SK-N-SH (cell line): Measurements from ENCODE around the gene KLHL33. TPM values are rescaled to one million over a fixed set of nuclear protein-coding genes. Genes with fewer than 3 reads are reported as not detected.
A peak's percentile ranks its signal among the peaks of the same experiment; 100 is the strongest.

Source experiments
- CTCF ChIA-PET: fragments of 300-600, 350-600 bp; formaldehyde crosslinking; extraction: SDS; loops from one replicate; lab custom pipeline; 2021; lab: Yijun Ruan, JAX
- POLR2A ChIA-PET: fragments of 350-600 bp; sonication (Branson Sonifier 250); formaldehyde crosslinking; extraction: SDS; loops from one replicate; lab custom pipeline; 2020; ENCODE audit warnings: antibody characterized with exemption, inconsistent platforms; lab: Yijun Ruan, JAX
- DNase-seq: peaks from one replicate; pipeline ENCODE4 v3.0.0; 2012
- H2AFZ ChIP-seq: fragments of 200-600 bp; sonication (generic); 2 replicates; pipeline ENCODE4 v1.8.1; 2016; ENCODE audit warnings: antibody characterized with exemption, mild to moderate bottlenecking, low read depth
- H3F3A ChIP-seq: fragments of 200-600 bp; sonication (generic); replicated peaks from 2 replicates; pipeline ENCODE3; 2016; ENCODE audit warnings: antibody characterized with exemption, mild to moderate bottlenecking; ENCODE audit not compliant: insufficient read depth
- H3K27ac ChIP-seq, 2 experiments: fragments of 200-500 bp in 1 of 2; fragments of 200-600 bp in 1 of 2; sonication (Bioruptor generic) in 1 of 2; sonication (generic), shearing (Covaris generic) in 1 of 2; 2 replicates each; pipeline versions ENCODE4 v1.5.1 to v1.6.1; 2014 to 2016; ENCODE audit warnings: low read depth in 2 of 2, inconsistent platforms in 1 of 2, low read length in 1 of 2, mild to moderate bottlenecking in 1 of 2, mixed read lengths in 1 of 2
- H3K27me3 ChIP-seq: fragments of 200-600 bp; sonication (generic), shearing (Covaris generic); 2 replicates; pipeline ENCODE4 v1.6.1; 2016; ENCODE audit warnings: mixed run types; ENCODE audit not compliant: insufficient read depth
- H3K36me3 ChIP-seq, 2 experiments: fragments of 200-500 bp in 1 of 2; fragments of 200-600 bp in 1 of 2; sonication (Bioruptor generic) in 1 of 2; sonication (generic) in 1 of 2; replicated peaks in 1 of 2; 2 replicates each; pipeline versions ENCODE3 to v1.5.1; 2014 to 2016; ENCODE audit warnings: low read length in 1 of 2, mild to moderate bottlenecking in 1 of 2; ENCODE audit not compliant: insufficient read depth in 2 of 2, control insufficient read depth in 1 of 2
- H3K4me1 ChIP-seq, 2 experiments: fragments of 200-500 bp in 1 of 2; fragments of 200-600 bp in 1 of 2; sonication (Bioruptor generic) in 1 of 2; sonication (generic), shearing (Covaris generic) in 1 of 2; 2 replicates each; pipeline versions ENCODE4 v1.5.1 to v1.6.1; 2014 to 2016; ENCODE audit warnings: low read depth in 1 of 2, low read length in 1 of 2, mixed run types in 1 of 2; ENCODE audit not compliant: insufficient read depth in 2 of 2, control insufficient read depth in 1 of 2
- H3K4me2 ChIP-seq: fragments of 200-600 bp; sonication (generic), shearing (Covaris generic); 2 replicates; pipeline ENCODE4 v1.6.1; 2017; ENCODE audit warnings: mixed run types
- H3K4me3 ChIP-seq, 2 experiments: fragments of 200-500 bp in 1 of 2; fragments of 200-600 bp in 1 of 2; sonication (Bioruptor generic) in 1 of 2; sonication (generic), shearing (Covaris generic) in 1 of 2; 2 replicates each; pipeline versions ENCODE4 v1.5.1 to v1.8.1; 2014 to 2016; ENCODE audit warnings: low read depth in 2 of 2, inconsistent platforms in 1 of 2, low read length in 1 of 2, mild to moderate bottlenecking in 1 of 2, mixed read lengths in 1 of 2, moderate library complexity in 1 of 2
- H3K79me2 ChIP-seq: fragments of 200-600 bp; sonication (generic); 2 replicates; pipeline ENCODE4 v1.8.1; 2017; ENCODE audit warnings: mild to moderate bottlenecking; ENCODE audit not compliant: insufficient read depth
- H3K9ac ChIP-seq: fragments of 200-600 bp; sonication (generic); 2 replicates; pipeline ENCODE4 v1.6.1; 2017; ENCODE audit warnings: mixed run types
- H3K9me2 ChIP-seq: fragments of 200-600 bp; sonication (generic); 2 replicates; pipeline ENCODE4 v1.6.1; 2017; ENCODE audit warnings: mixed run types
- H3K9me3 ChIP-seq: fragments of 200-600 bp; sonication (generic); 2 replicates; pipeline ENCODE4 v1.6.1; 2017; ENCODE audit warnings: mixed run types, mild to moderate bottlenecking, moderate library complexity
- H4K20me1 ChIP-seq: fragments of 200-600 bp; sonication (generic); 2 replicates; pipeline ENCODE4 v1.6.1; 2017; ENCODE audit warnings: mild to moderate bottlenecking, mixed run types; ENCODE audit not compliant: insufficient read depth
- CHD2 ChIP-seq: fragments of 150-350 bp; IDR thresholded peaks from 2 replicates; pipeline ENCODE4 v1.6.1; 2018; ENCODE audit warnings: low read length; ENCODE audit not compliant: partially characterized antibody
- ELF1 ChIP-seq: IDR thresholded peaks from 2 replicates; pipeline ENCODE4 v1.4.0; 2012
- EP300 ChIP-seq, 2 experiments: IDR thresholded peaks; 2 replicates each; pipeline versions ENCODE4 v1.4.0 to v1.6.1; 2012; ENCODE audit warnings: borderline replicate concordance in 1 of 2, low read depth in 1 of 2, low read length in 1 of 2
- FOXJ3 ChIP-seq: sonication (generic); formaldehyde crosslinking; IDR thresholded peaks from 2 replicates; pipeline ENCODE4 v1.5.1; 2020; ENCODE audit warnings: mild to moderate bottlenecking, missing genetic modification reagents
- FOXM1 ChIP-seq: IDR thresholded peaks from 2 replicates; pipeline ENCODE4 v1.4.0; 2012; ENCODE audit warnings: low read depth, mild to moderate bottlenecking
- GATA2 ChIP-seq: sonication (generic); formaldehyde crosslinking; IDR thresholded peaks from 2 replicates; pipeline ENCODE4 v1.5.0; 2020; ENCODE audit warnings: mild to moderate bottlenecking, missing genetic modification reagents
- MEF2A ChIP-seq: IDR thresholded peaks from 2 replicates; pipeline ENCODE4 v1.4.0; 2012; ENCODE audit warnings: low read depth, borderline replicate concordance
- MXI1 ChIP-seq: IDR thresholded peaks from 2 replicates; pipeline ENCODE4 v1.6.1; 2012; ENCODE audit warnings: mild to moderate bottlenecking, low read depth, low read length, improper control_type of control experiment
- NFIC ChIP-seq: IDR thresholded peaks from 2 replicates; pipeline ENCODE4 v1.4.0; 2012; ENCODE audit warnings: borderline replicate concordance
- NRF1 ChIP-seq: IDR thresholded peaks from 2 replicates; pipeline ENCODE4 v1.6.1; 2012; ENCODE audit warnings: low read depth, mild to moderate bottlenecking, low read length
- RAD21 ChIP-seq: IDR thresholded peaks from 2 replicates; pipeline ENCODE4 v1.6.1; 2012; ENCODE audit warnings: mild to moderate bottlenecking, low read length
- RFX5 ChIP-seq: IDR thresholded peaks from 2 replicates; pipeline ENCODE4 v1.6.1; 2012; ENCODE audit warnings: mild to moderate bottlenecking, improper control_type of control experiment, low read length
- TCF12 ChIP-seq: IDR thresholded peaks from 2 replicates; pipeline ENCODE4 v1.4.0; 2012
- TEAD4 ChIP-seq: IDR thresholded peaks from 2 replicates; pipeline ENCODE4 v1.4.0; 2012; ENCODE audit warnings: mild to moderate bottlenecking, borderline replicate concordance; ENCODE audit not compliant: insufficient read depth
- YY1 ChIP-seq: IDR thresholded peaks from 2 replicates; pipeline ENCODE4 v1.4.0; 2012; ENCODE audit warnings: low read depth, mild to moderate bottlenecking
- WGBS: methylation state at CpG from one replicate; pipeline ENCODE4 v1.1.6; 2017; ENCODE audit warnings: low lambda C conversion rate; 5-methylcytosine and 5-hydroxymethylcytosine counted together
- polyA plus RNA-seq, 3 experiments: library from polyadenylated mRNA; depleted of rRNA; stranded (reverse); fragments of >200 nt; gene quantifications; 2 replicates each; pipeline ENCODE4 v1.2.3, GENCODE V29; 2012
- TF ChIP-seq, protein P1 (sequence below): IDR thresholded peaks from 2 replicates; pipeline ENCODE4 v1.4.0; 2012; ENCODE audit warnings: low read depth, borderline replicate concordance
- TF ChIP-seq, protein P2 (sequence below): fragments of 200-600 bp; sonication (generic); IDR thresholded peaks from 2 replicates; pipeline ENCODE4 v1.6.1; 2017; ENCODE audit warnings: antibody characterized with exemption, mild to moderate bottlenecking, moderate library complexity
- TF ChIP-seq, protein P3 (sequence below): IDR thresholded peaks from 2 replicates; pipeline ENCODE4 v1.4.0; 2012; ENCODE audit warnings: low read depth
- TF ChIP-seq, protein P4 (sequence below): IDR thresholded peaks from 2 replicates; pipeline ENCODE4 v1.4.0; 2012; ENCODE audit warnings: low read depth, borderline replicate concordance

KLHL33 gene
- polyA plus RNA-seq, 1 of the 3 experiments (the other 2 are of a cell fraction): not detected

DNA sequence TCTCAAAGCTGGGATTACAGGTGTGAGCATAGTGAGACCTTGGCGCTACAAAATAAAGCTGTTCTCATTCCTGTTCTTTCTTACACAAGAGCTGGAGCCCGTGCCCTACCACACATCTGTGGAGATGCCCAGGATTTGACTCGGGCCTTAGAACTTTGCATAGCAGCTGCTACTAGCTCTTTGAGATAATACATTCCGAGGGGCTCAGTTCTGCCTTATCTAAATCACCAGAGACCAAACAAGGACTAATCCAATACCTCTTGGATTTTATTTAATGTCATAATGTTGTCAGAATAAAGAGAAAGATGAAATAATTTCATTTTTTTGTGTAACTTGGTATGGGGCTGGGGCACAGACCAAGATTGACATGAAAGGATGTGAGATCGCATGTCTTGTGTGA is 40.8 kb upstream of the KLHL33 start:
- ChIA-PET POLR2A (interaction anchor here (1.0 kb wide), 1 partner anchor 22 kb away, joined by 4 read pairs; the partner anchor contains the start of genes APEX1 and OSGEP), CTCF (interaction anchor here (1.3 kb wide), 1 partner anchor 137 kb away, joined by 3 read pairs; no protein-coding TSS in a partner anchor)
- H3K27ac ChIP-seq: peak overlapping the region in 1 of 2 experiments; percentile 29; a peak in 2 of 4 replicates
- no peaks in the 10 kb centered on the region for H3K27me3 ChIP-seq
- no peaks in the 10 kb centered on the region for H4K20me1 ChIP-seq
- H3K9me3 ChIP-seq: no peaks in the 10 kb centered on the region
- peaks cover 5% of the 10 kb centered on the region; the same call in 1 of the 2 replicates for H3K79me2 ChIP-seq
- H3K9ac ChIP-seq: no peak overlapping the region
- no peak overlapping the region for H3K4me3 ChIP-seq
- H3K4me2 ChIP-seq: peak overlapping the region; percentile 43; the same call in 1 of the 2 replicates
- peaks cover 12 to 29% of the 10 kb centered on the region in 2 experiments for H3K36me3 ChIP-seq
- H3K9me2 ChIP-seq: no peaks in the 10 kb centered on the region
- 91% methylated on average over 5 of the region's 5 CpGs for WGBS
- no peaks in the 10 kb centered on the region for H3F3A ChIP-seq
- DNase-seq: no peak
- peaks cover 8 to 17% of the 10 kb centered on the region in 2 experiments; a peak in 3 of 4 replicates for H3K4me1 ChIP-seq
- TF ChIP-seq TCF12 (no peak), GATA2 (CRISPR knock-in tag) (no peak), NRF1 (no peak), RFX5 (no peak), NFIC (no peak), CHD2 (no peak), MEF2A (no peak), ELF1 (no peak), FOXJ3 (CRISPR knock-in tag) (no peak), YY1 (no peak), MXI1 (no peak), RAD21 (no peak), TEAD4 (no peak), FOXM1 (no peak), EP300 (IDR thresholded peaks at IDR 0.05; ENCODE audit: borderline replicate concordance in 1 of 2, low read depth in 1 of 2, low read length in 1 of 2) (no peak)
- TF ChIP-seq, protein P1, sequence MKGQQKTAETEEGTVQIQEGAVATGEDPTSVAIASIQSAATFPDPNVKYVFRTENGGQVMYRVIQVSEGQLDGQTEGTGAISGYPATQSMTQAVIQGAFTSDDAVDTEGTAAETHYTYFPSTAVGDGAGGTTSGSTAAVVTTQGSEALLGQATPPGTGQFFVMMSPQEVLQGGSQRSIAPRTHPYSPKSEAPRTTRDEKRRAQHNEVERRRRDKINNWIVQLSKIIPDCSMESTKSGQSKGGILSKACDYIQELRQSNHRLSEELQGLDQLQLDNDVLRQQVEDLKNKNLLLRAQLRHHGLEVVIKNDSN: no peak
- TF ChIP-seq, protein P2, sequence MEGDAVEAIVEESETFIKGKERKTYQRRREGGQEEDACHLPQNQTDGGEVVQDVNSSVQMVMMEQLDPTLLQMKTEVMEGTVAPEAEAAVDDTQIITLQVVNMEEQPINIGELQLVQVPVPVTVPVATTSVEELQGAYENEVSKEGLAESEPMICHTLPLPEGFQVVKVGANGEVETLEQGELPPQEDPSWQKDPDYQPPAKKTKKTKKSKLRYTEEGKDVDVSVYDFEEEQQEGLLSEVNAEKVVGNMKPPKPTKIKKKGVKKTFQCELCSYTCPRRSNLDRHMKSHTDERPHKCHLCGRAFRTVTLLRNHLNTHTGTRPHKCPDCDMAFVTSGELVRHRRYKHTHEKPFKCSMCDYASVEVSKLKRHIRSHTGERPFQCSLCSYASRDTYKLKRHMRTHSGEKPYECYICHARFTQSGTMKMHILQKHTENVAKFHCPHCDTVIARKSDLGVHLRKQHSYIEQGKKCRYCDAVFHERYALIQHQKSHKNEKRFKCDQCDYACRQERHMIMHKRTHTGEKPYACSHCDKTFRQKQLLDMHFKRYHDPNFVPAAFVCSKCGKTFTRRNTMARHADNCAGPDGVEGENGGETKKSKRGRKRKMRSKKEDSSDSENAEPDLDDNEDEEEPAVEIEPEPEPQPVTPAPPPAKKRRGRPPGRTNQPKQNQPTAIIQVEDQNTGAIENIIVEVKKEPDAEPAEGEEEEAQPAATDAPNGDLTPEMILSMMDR: no peak
- TF ChIP-seq, protein P3, sequence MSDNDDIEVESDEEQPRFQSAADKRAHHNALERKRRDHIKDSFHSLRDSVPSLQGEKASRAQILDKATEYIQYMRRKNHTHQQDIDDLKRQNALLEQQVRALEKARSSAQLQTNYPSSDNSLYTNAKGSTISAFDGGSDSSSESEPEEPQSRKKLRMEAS: no peak
- TF ChIP-seq, protein P4, sequence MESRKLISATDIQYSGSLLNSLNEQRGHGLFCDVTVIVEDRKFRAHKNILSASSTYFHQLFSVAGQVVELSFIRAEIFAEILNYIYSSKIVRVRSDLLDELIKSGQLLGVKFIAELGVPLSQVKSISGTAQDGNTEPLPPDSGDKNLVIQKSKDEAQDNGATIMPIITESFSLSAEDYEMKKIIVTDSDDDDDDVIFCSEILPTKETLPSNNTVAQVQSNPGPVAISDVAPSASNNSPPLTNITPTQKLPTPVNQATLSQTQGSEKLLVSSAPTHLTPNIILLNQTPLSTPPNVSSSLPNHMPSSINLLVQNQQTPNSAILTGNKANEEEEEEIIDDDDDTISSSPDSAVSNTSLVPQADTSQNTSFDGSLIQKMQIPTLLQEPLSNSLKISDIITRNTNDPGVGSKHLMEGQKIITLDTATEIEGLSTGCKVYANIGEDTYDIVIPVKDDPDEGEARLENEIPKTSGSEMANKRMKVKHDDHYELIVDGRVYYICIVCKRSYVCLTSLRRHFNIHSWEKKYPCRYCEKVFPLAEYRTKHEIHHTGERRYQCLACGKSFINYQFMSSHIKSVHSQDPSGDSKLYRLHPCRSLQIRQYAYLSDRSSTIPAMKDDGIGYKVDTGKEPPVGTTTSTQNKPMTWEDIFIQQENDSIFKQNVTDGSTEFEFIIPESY: no peak
- H2AFZ ChIP-seq: no peak overlapping the region
